Fibroblast of the conjunctiva (primary cell): Measurements from ENCODE around the gene CNTNAP1.
"Not testable (repeated sequence)": the region's sequence is repeated elsewhere in the genome, so short reads cannot be mapped to it uniquely, and the experiment has no call there.

ENCODE experiments used
- DNase-seq: peaks from one replicate; pipeline ENCODE4 v3.0.0-alpha.2; 2010; ENCODE audit warnings: low read depth

CNTNAP1 gene

GRCh38 chr17:42681976-42682721 lies at the start of gene CNTNAP1:
CNTNAP1 (plus strand) TSS chr17:42682531; CDS start chr17:42682830, 299 bp downstream.
- peak; percentile 46 for DNase-seq

GRCh38 chr17:42632949-42633444 lies 49.3 kb upstream of the CNTNAP1 start:
- no peak for DNase-seq

GRCh38 chr17:42639525-42640113 lies 42.7 kb upstream of the CNTNAP1 start:
- DNase-seq: no peak

- no peak for DNase-seq
Measured at GRCh38 chr17:42640121-42640520, 42.2 kb upstream of the CNTNAP1 start.

GRCh38 chr17:42642336-42642735 lies 40.0 kb upstream of the CNTNAP1 start:
- no peak for DNase-seq

- DNase-seq: no peak
Measured at GRCh38 chr17:42647778-42648177, 34.6 kb upstream of the CNTNAP1 start.

GRCh38 chr17:42651392-42651791 lies 30.9 kb upstream of the CNTNAP1 start:
- DNase-seq: no peak

GRCh38 chr17:42653179-42654124 lies 28.9 kb upstream of the CNTNAP1 start:
- peak; percentile 76 for DNase-seq

- no peak for DNase-seq
Measured at GRCh38 chr17:42655528-42655927, 26.8 kb upstream of the CNTNAP1 start.

- DNase-seq: no peak
Measured at GRCh38 chr17:42657824-42658588, 24.3 kb upstream of the CNTNAP1 start.

- DNase-seq: peak; percentile 80
Measured at GRCh38 chr17:42659079-42659931, 23.0 kb upstream of the CNTNAP1 start, which contains the start of gene TUBG2. TUBG2 (plus strand) TSS chr17:42659284; CDS start chr17:42659504, 220 bp downstream.

- DNase-seq: not testable (repeated sequence)
Measured at GRCh38 chr17:42659932-42660274, 22.4 kb upstream of the CNTNAP1 start.

- DNase-seq: no peak
Measured at GRCh38 chr17:42660692-42661345, 21.5 kb upstream of the CNTNAP1 start.

- no peak for DNase-seq
Measured at GRCh38 chr17:42665581-42666001, 16.7 kb upstream of the CNTNAP1 start.

- DNase-seq: not testable (repeated sequence)
Measured at GRCh38 chr17:42666126-42666525, 16.2 kb upstream of the CNTNAP1 start.

GRCh38 chr17:42667088-42667951 lies 15.0 kb upstream of the CNTNAP1 start:
- peak; percentile 76 for DNase-seq

- no peak for DNase-seq
Measured at GRCh38 chr17:42669705-42669976, 12.7 kb upstream of the CNTNAP1 start.

GRCh38 chr17:42669977-42670788 lies 12.1 kb upstream of the CNTNAP1 start:
- DNase-seq: no peak
